ENCODE measurements around the gene NMNAT3. TPM values are rescaled to one million over a fixed set of nuclear protein-coding genes. Genes with fewer than 3 reads are reported as not detected.

The NMNAT3 gene
- total RNA-seq, 4 donors from 2014 or later: 1.5 to 12.6 (median 5.6) TPM

- intact Hi-C loops (cut with DNase I; ENCODE audit: low total_unique reads) (no loop called here), in situ Hi-C loops (cut with MboI; ENCODE audit: low pct_ligation_motif_present in 1 of 4, low pct_unique_long_range_greater_than_20kb in 1 of 4, low sequenced_read_pairs in 3 of 4) (no loop called here)
- no peak overlapping the region for H3K4me3 ChIP-seq
- no peak for TF ChIP-seq POLR2AphosphoS5 (IDR thresholded peaks at IDR 0.05)
- no peak for TF ChIP-seq EP300 (IDR thresholded peaks at IDR 0.05; ENCODE audit: low read depth)
- TF ChIP-seq POLR2A (IDR thresholded peaks at IDR 0.05): no peak
- TF ChIP-seq, protein P1, sequence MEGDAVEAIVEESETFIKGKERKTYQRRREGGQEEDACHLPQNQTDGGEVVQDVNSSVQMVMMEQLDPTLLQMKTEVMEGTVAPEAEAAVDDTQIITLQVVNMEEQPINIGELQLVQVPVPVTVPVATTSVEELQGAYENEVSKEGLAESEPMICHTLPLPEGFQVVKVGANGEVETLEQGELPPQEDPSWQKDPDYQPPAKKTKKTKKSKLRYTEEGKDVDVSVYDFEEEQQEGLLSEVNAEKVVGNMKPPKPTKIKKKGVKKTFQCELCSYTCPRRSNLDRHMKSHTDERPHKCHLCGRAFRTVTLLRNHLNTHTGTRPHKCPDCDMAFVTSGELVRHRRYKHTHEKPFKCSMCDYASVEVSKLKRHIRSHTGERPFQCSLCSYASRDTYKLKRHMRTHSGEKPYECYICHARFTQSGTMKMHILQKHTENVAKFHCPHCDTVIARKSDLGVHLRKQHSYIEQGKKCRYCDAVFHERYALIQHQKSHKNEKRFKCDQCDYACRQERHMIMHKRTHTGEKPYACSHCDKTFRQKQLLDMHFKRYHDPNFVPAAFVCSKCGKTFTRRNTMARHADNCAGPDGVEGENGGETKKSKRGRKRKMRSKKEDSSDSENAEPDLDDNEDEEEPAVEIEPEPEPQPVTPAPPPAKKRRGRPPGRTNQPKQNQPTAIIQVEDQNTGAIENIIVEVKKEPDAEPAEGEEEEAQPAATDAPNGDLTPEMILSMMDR (IDR thresholded peaks at IDR 0.05): no peak
- no peaks in the 10 kb centered on the region for H3K9me3 ChIP-seq
- no peaks in the 10 kb centered on the region for H3K36me3 ChIP-seq
- DNase-seq: no peak
- H3K27me3 ChIP-seq: no peaks in the 10 kb centered on the region
- no peaks in the 10 kb centered on the region for H3K4me1 ChIP-seq
- H3K27ac ChIP-seq: no peak overlapping the region
- WGBS, 2 donors (ENCODE audit: low coverage in 1 of 2): 62 to 69% methylated on average over 4 to 5 of the region's 5 CpGs
Observed at GRCh38 chr3:139627759-139628158, 50.0 kb downstream of the NMNAT3 start.

GRCh38 chr3:139620438-139620837 lies 57.3 kb downstream of the NMNAT3 start:
- no peaks in the 10 kb centered on the region for H3K36me3 ChIP-seq
- no peak for DNase-seq
- H3K4me1 ChIP-seq: no peaks in the 10 kb centered on the region
- H3K4me3 ChIP-seq: no peak overlapping the region
- no peaks in the 10 kb centered on the region for H3K9me3 ChIP-seq
- in situ Hi-C loops (cut with MboI; ENCODE audit: low pct_ligation_motif_present in 1 of 4, low pct_unique_long_range_greater_than_20kb in 1 of 4, low sequenced_read_pairs in 3 of 4) (no loop called here), intact Hi-C loops (cut with DNase I; ENCODE audit: low total_unique reads) (no loop called here)
- TF ChIP-seq POLR2AphosphoS5 (IDR thresholded peaks at IDR 0.05) (no peak), POLR2A (IDR thresholded peaks at IDR 0.05) (no peak), EP300 (IDR thresholded peaks at IDR 0.05; ENCODE audit: low read depth) (no peak)
- TF ChIP-seq, protein P1 (IDR thresholded peaks at IDR 0.05): no peak
- 82 to 90% methylated on average over 2 to 3 of the region's 3 CpGs for WGBS, 2 donors (ENCODE audit: low coverage in 1 of 2)
- H3K27me3 ChIP-seq: no peaks in the 10 kb centered on the region
- H3K27ac ChIP-seq: no peak overlapping the region

- in situ Hi-C loops (cut with MboI; ENCODE audit: low pct_ligation_motif_present in 1 of 4, low pct_unique_long_range_greater_than_20kb in 1 of 4, low sequenced_read_pairs in 3 of 4) (no loop called here), intact Hi-C loops (cut with DNase I; ENCODE audit: low total_unique reads) (no loop called here)
- H3K4me1 ChIP-seq: no peaks in the 10 kb centered on the region
- H3K36me3 ChIP-seq: no peaks in the 10 kb centered on the region
- TF ChIP-seq, protein P1 (IDR thresholded peaks at IDR 0.05): no peak
- TF ChIP-seq POLR2A (IDR thresholded peaks at IDR 0.05) (no peak), EP300 (IDR thresholded peaks at IDR 0.05; ENCODE audit: low read depth) (no peak), POLR2AphosphoS5 (IDR thresholded peaks at IDR 0.05) (no peak)
- no peak overlapping the region for H3K4me3 ChIP-seq
- H3K27ac ChIP-seq: no peak overlapping the region
- DNase-seq: no peak
- WGBS, 2 donors (ENCODE audit: low coverage in 1 of 2): 55 to 69% methylated on average over 1 of the region's 1 CpG
- H3K27me3 ChIP-seq: no peaks in the 10 kb centered on the region
- no peaks in the 10 kb centered on the region for H3K9me3 ChIP-seq
Observed at GRCh38 chr3:139619484-139619883, 58.3 kb downstream of the NMNAT3 start.

DNA sequence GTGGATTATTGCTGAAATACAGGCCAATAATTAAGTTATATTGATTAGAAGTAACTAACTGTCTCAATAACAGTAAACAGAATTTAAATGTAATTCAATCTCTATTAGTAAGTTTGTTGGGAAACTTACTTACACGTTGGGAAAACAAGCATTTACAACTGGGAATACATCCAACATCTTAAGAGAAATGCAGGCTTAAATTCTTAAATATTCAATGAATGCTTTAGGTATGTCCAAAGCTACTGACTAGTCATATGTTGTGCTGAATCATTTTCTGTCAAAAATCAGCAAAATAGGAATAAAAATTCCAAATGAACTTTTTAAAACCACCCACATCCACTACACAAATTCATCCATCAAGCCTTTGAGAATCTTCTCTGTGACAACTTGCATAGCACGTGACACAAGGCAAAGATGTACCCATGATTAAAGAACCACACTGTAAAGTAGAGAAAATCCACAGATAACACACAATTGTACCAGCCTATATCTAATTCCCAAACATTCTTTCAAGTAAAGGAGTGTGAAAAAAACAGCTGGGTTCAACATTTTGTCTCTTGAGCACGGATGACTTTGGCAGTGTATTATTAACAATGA lies 60.0 kb downstream of the NMNAT3 start:
- Histone ChIP-seq H3K27me3 (no peaks in the 10 kb centered on the region), H3K4me1 (no peaks in the 10 kb centered on the region), H3K9me3 (no peaks in the 10 kb centered on the region), H3K27ac (no peak overlapping the region), H3K36me3 (no peaks in the 10 kb centered on the region), H3K4me3 (no peak overlapping the region)
- in situ Hi-C loops (cut with MboI; ENCODE audit: low pct_ligation_motif_present in 1 of 4, low pct_unique_long_range_greater_than_20kb in 1 of 4, low sequenced_read_pairs in 3 of 4) (no loop called here), intact Hi-C loops (cut with DNase I; ENCODE audit: low total_unique reads) (no loop called here)
- no peak for DNase-seq
- TF ChIP-seq EP300 (IDR thresholded peaks at IDR 0.05; ENCODE audit: low read depth) (no peak), POLR2A (IDR thresholded peaks at IDR 0.05) (no peak), POLR2AphosphoS5 (IDR thresholded peaks at IDR 0.05) (no peak)
- TF ChIP-seq, protein P1 (IDR thresholded peaks at IDR 0.05): no peak
- WGBS, 2 donors (ENCODE audit: low coverage in 1 of 2): 57 to 76% methylated on average over 3 of the region's 3 CpGs

Data from transverse colon (tissue), 4 donors.